Suprapubic skin (tissue), 2 donors: ENCODE data around the gene DAB2.

Experiments used
- EP300 ChIP-seq: sonication (generic); formaldehyde crosslinking; IDR thresholded peaks from one replicate; pipeline ENCODE4 v1.6.1; 2017; ENCODE audit warnings: antibody characterized with exemption
- POLR2A ChIP-seq, 2 donors: fragments of 450-650 bp; IDR thresholded peaks; one replicate each; pipeline ENCODE4 v1.6.1; 2017; ENCODE audit warnings: antibody characterized with exemption in 2 of 2, mild to moderate bottlenecking in 2 of 2, moderate library complexity in 2 of 2

DNA sequence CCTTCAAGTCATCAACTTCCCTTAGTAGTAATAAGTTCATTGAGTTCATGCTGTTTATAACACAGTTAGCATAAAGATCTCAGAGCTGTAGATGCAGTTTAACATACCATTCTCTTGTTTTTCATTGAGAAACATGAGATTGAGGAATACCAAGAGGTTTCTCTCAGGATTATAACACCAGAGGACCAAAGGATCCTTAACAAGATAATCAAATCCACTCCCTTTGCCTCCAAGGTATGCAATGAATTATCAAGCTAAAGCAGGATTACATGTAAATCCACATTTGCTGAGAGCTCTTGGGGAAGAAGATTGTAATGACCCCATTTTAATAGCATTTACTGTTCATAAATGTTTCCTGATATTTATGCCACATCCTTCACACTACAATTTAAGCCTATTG is 35.1 kb upstream of the DAB2 start:
- TF ChIP-seq POLR2A (IDR thresholded peaks at IDR 0.05) (no peak), EP300 (no peak)
